Adipocyte (in vitro differentiated cells): Measurements from ENCODE around the gene TLR3.
A peak's percentile ranks its signal among the peaks of the same experiment; 100 is the strongest.
"Not testable (repeated sequence)": the region's sequence is repeated elsewhere in the genome, so short reads cannot be mapped to it uniquely, and the experiment has no call there.

Source experiments
- DNase-seq: peaks from one replicate; pipeline ENCODE4 v3.0.0-alpha.2; 2015; ENCODE audit warnings: low read depth
- H3K27me3 ChIP-seq: replicated peaks from 2 replicates; pipeline ENCODE4 v1.7.0; 2013; ENCODE audit warnings: mild to moderate bottlenecking, low read length, moderate library complexity; ENCODE audit not compliant: control insufficient read depth, insufficient read depth
- H3K36me3 ChIP-seq: 2 replicates; pipeline ENCODE4 v1.7.0; 2013; ENCODE audit warnings: low read length, mild to moderate bottlenecking, moderate library complexity; ENCODE audit not compliant: control insufficient read depth, insufficient read depth, severe bottlenecking
- H3K4me1 ChIP-seq: 2 replicates; pipeline ENCODE4 v1.7.0; 2013; ENCODE audit warnings: mild to moderate bottlenecking, low read length, moderate library complexity; ENCODE audit not compliant: control insufficient read depth, insufficient read depth
- H3K4me3 ChIP-seq: 2 replicates; pipeline ENCODE4 v1.7.0; 2013; ENCODE audit warnings: mild to moderate bottlenecking, low read length, moderate library complexity
- H3K9ac ChIP-seq: 2 replicates; pipeline ENCODE4 v1.7.0; 2013; ENCODE audit warnings: mild to moderate bottlenecking, low read length, moderate library complexity
- H3K9me3 ChIP-seq: 2 replicates; pipeline ENCODE4 v1.7.0; 2013; ENCODE audit warnings: mild to moderate bottlenecking, low read length, moderate library complexity; ENCODE audit not compliant: control insufficient read depth

Gene TLR3

GRCh38 chr4:186030399-186030775 lies 38.6 kb upstream of the TLR3 start:
- peaks cover 23% of the 10 kb centered on the region for H3K4me1 ChIP-seq
- no peaks in the 10 kb centered on the region for H3K27me3 ChIP-seq
- H3K4me3 ChIP-seq: peak overlapping the region; percentile 53
- H3K9ac ChIP-seq: peak overlapping the region; percentile 60
- DNase-seq: no peak
- no peaks in the 10 kb centered on the region for H3K36me3 ChIP-seq
- peaks cover 12% of the 10 kb centered on the region for H3K9me3 ChIP-seq

DNA sequence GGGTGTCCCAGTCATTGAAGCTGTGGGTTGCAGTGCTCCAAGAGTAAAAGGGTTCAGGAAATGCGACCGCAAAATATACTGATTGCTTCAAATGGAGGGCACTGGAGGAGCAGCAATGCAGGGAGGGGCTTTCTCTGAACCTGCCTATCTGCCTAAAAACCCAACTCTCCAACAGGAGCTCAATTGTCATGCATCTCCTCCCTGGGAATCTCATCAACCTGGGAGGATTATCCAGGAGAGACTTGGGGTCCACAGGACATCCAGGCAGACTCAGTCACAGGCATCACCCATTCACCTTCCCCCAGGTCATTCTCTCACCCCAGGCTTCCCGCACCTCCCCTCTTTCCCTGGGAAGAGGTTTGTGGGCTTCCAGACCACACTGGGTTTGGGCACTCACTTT lies 38.2 kb upstream of the TLR3 start:
- peak overlapping the region; percentile 53 for H3K4me3 ChIP-seq
- no peaks in the 10 kb centered on the region for H3K27me3 ChIP-seq
- peaks cover 12% of the 10 kb centered on the region for H3K9me3 ChIP-seq
- H3K36me3 ChIP-seq: no peaks in the 10 kb centered on the region
- DNase-seq: no peak
- peak overlapping the region; percentile 60 for H3K9ac ChIP-seq
- H3K4me1 ChIP-seq: peaks cover 23% of the 10 kb centered on the region

GRCh38 chr4:186032259-186032658 lies 36.7 kb upstream of the TLR3 start:
- peak; percentile 17 for DNase-seq
- peaks cover 23% of the 10 kb centered on the region for H3K4me1 ChIP-seq
- H3K36me3 ChIP-seq: no peaks in the 10 kb centered on the region
- no peak overlapping the region for H3K9ac ChIP-seq
- H3K27me3 ChIP-seq: no peaks in the 10 kb centered on the region
- H3K9me3 ChIP-seq: peaks cover 8% of the 10 kb centered on the region
- no peak overlapping the region for H3K4me3 ChIP-seq

DNA sequence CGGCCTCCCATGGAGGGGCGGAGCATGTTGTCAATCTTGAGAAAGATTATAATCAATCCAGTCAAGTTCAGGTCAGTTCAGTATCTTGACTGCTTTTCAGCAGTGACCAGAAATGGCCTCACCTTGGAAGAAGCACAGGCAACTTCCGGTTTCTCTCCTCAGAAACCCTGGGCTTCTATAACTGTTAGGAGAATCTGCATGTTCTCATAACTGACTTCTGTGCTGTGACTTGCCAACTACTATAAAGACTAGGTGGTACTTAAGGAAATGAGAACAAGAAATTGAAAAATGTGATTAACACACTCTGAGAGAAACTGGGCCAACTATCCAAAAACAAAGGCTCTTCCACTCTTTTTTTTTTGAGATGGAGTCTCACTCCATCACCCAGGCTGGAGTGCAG lies 35.9 kb upstream of the TLR3 start:
- DNase-seq: no peak
- Histone ChIP-seq H3K36me3 (no peaks in the 10 kb centered on the region), H3K27me3 (no peaks in the 10 kb centered on the region), H3K9ac (no peak overlapping the region), H3K9me3 (peaks cover 5% of the 10 kb centered on the region), H3K4me3 (no peak overlapping the region), H3K4me1 (peaks cover 23% of the 10 kb centered on the region)

- not testable (repeated sequence) for H3K36me3 ChIP-seq
Measured at GRCh38 chr4:186034613-186035012, 34.3 kb upstream of the TLR3 start.

DNA sequence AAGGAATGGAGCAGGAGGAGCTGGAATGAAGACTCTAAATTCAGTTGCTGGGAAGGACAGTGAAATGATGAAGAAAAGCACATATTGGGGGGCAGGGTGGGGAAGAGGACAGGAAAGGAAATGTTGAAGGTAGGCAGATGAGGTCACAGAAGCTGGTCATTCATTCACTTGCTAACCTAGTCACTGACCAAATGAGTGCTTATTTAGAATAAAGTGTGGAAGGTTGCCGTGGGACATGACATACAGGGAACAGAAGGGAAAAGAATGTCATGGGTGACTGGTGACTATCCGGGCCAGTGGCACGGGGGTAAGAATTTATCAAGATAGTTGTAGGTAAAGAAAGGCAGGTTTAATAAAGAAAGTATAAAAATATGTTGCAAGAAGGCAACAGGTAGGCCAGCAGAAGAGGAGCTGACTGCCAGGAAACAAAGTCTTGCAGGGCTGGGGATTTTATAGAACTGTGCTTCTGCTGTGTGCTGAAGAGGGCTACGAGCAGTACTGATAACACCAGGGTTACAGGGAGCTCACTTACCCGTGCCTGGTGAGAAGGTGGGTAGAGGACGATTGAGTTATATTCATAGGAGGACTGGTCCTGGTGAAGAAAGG lies 31.9 kb upstream of the TLR3 start:
- no peak overlapping the region for H3K9ac ChIP-seq
- peaks cover 13% of the 10 kb centered on the region for H3K27me3 ChIP-seq
- H3K9me3 ChIP-seq: peaks cover 5% of the 10 kb centered on the region
- no peak overlapping the region for H3K4me3 ChIP-seq
- H3K36me3 ChIP-seq: no peaks in the 10 kb centered on the region
- DNase-seq: no peak
- H3K4me1 ChIP-seq: no peaks in the 10 kb centered on the region

More at GRCh38 chr4:186034613-186035012, 34.3 kb upstream of the TLR3 start:
- DNase-seq, H3K9me3 ChIP-seq, H3K27me3 ChIP-seq, H3K9ac ChIP-seq, H3K4me3 ChIP-seq: not testable (repeated sequence)
- H3K4me1 ChIP-seq: peaks cover 15% of the 10 kb centered on the region

- Histone ChIP-seq H3K36me3 (no peaks in the 10 kb centered on the region), H3K4me1 (no peaks in the 10 kb centered on the region), H3K9ac (no peak overlapping the region), H3K4me3 (no peak overlapping the region), H3K27me3 (peaks cover 13% of the 10 kb centered on the region), H3K9me3 (peaks cover 5% of the 10 kb centered on the region)
- peak; percentile 87 for DNase-seq
Measured at GRCh38 chr4:186037692-186038658, 31.0 kb upstream of the TLR3 start.

DNA sequence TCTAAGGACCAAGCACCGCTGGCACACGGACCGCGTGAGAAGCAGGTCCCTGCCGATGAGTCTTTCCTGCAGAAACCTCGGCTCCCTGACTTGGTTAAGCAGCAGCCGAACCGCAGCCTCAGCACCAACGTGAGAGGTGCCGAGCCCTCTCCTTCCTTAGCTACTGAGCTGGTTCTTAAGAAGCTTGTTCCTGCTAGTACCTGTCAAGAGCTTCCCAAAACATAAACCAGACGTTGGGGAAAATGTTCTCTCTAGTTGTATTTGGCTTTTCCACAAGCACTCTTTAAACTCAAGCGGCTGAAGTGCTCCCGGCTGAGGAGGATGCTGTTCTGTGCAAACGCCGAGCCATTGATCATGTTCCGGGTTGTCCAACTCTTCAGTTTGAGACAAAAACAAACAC lies 29.3 kb upstream of the TLR3 start:
- Histone ChIP-seq H3K36me3 (no peaks in the 10 kb centered on the region), H3K9ac (no peak overlapping the region), H3K4me1 (no peaks in the 10 kb centered on the region), H3K9me3 (peaks cover 3% of the 10 kb centered on the region), H3K4me3 (no peak overlapping the region), H3K27me3 (peaks cover 13% of the 10 kb centered on the region)
- no peak for DNase-seq

- no peak overlapping the region for H3K9ac ChIP-seq
- H3K9me3 ChIP-seq: no peaks in the 10 kb centered on the region
- no peak for DNase-seq
- peaks cover 13% of the 10 kb centered on the region for H3K27me3 ChIP-seq
- no peaks in the 10 kb centered on the region for H3K36me3 ChIP-seq
- H3K4me1 ChIP-seq: no peaks in the 10 kb centered on the region
- H3K4me3 ChIP-seq: no peak overlapping the region
Measured at GRCh38 chr4:186040316-186040715, 28.6 kb upstream of the TLR3 start.

DNA sequence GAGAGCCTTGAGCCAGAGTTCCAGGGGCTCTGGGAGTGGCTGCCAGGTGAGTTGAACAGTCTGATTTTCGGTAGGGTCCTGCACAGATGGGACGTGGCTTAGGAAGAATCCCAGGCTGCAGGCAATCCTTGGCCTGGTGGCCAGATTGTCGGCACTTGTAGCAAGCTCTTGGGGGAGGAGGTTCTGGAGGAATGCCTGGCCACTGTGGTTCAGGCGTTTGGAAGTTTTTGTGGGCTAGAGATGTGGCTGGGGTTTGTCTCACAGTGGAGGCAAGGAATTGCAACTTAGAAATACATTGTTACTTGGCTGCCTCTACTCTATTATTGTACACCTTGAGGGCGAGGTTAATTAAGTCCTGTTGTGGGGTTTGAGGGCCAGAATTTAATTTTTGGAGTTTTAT lies 21.5 kb upstream of the TLR3 start:
- H3K4me1 ChIP-seq, H3K36me3 ChIP-seq, H3K4me3 ChIP-seq, DNase-seq, H3K9ac ChIP-seq, H3K9me3 ChIP-seq, H3K27me3 ChIP-seq: not testable (repeated sequence)

- not testable (repeated sequence) for H3K36me3 ChIP-seq, H3K9me3 ChIP-seq, H3K4me1 ChIP-seq, H3K4me3 ChIP-seq, H3K27me3 ChIP-seq, DNase-seq, H3K9ac ChIP-seq
Measured at GRCh38 chr4:186050135-186050534, 18.8 kb upstream of the TLR3 start.
